ENCODE results near the gene TMEM109. TPM values are rescaled to one million over a fixed set of nuclear protein-coding genes. Genes with fewer than 3 reads are reported as not detected.

The TMEM109 gene
- total and polyA plus RNA-seq, 2 of the 13 experiments (the other 11 are each of a cell fraction or from before 2014, with no cell fraction given), result 7.7 to 18.0 TPM

DNA sequence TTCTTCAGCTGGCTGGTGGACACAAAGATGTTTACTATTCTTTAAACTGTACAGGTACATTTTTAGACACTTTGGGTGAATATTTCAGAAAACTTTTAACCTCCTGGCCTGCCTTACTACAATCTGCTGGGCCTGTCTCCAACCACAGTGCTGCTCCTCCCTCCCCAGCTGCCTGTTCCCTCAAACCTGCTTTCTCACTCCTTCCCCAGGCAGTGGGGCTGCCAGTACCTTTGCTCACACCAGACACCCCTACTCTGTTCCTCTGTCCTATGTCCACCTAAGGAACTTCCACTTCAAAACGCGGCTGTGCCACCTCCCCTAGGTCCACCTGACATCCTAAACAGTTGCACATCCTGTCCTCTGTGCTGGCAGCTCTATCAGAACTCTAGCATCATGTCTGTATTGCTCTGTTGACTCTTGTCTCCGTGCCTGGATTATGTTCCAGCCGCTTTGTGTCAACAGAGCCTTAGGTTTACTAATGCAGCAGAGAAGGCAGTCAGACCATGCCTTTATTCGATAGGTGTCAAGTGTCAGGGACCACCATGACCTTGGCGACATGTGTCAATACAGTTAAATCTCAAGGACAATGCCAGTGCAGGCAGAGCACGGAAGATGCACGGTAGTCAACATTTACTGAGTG is 33.2 kb upstream of the TMEM109 start (continued):
- TF ChIP-seq CHD2 (IDR thresholded peaks at IDR 0.05; ENCODE audit: low read depth, low read length) (no peak), ZBTB8A (CRISPR knock-in tag; IDR thresholded peaks at IDR 0.05; ENCODE audit: borderline replicate concordance, low read depth) (no peak), ONECUT2 (CRISPR knock-in tag; IDR thresholded peaks at IDR 0.05) (peak; percentile 75; the same call in 1 of the 2 replicates), TSC22D2 (CRISPR knock-in tag; IDR thresholded peaks at IDR 0.05; ENCODE audit: borderline replicate concordance) (0 out of 2 replicates have a peak, but pooled peaks have one; percentile 39), HOXA7 (CRISPR knock-in tag; IDR thresholded peaks at IDR 0.05) (no peak), TP53 (CRISPR knock-in tag; conservative IDR thresholded peaks at IDR 0.05) (peak; percentile 89), BRD4 (CRISPR knock-in tag; IDR thresholded peaks at IDR 0.05) (no peak), ZNF75D (CRISPR knock-in tag; IDR thresholded peaks at IDR 0.05; ENCODE audit: borderline replicate concordance) (no peak), ZKSCAN8 (CRISPR knock-in tag; IDR thresholded peaks at IDR 0.05; ENCODE audit: borderline replicate concordance) (peak; percentile 98), IKZF4 (CRISPR knock-in tag; IDR thresholded peaks at IDR 0.05; ENCODE audit: borderline replicate concordance, low read depth, not compliant biosample characterization) (no peak), SRF (IDR thresholded peaks at IDR 0.05; ENCODE audit: low read depth, low read length) (no peak), ZSCAN25 (CRISPR knock-in tag; IDR thresholded peaks at IDR 0.05) (peak; percentile 87), ZNF431 (CRISPR knock-in tag; IDR thresholded peaks at IDR 0.05; ENCODE audit: borderline replicate concordance, low read depth) (no peak; the same call in 1 of the 2 replicates), ZNF772 (CRISPR knock-in tag; IDR thresholded peaks at IDR 0.05) (peak; percentile 96), CCAR2 (optimal IDR thresholded peaks at IDR 0.05; ENCODE audit: low read depth, low read length) (no peak), ZSCAN21 (CRISPR knock-in tag; IDR thresholded peaks at IDR 0.05; ENCODE audit: borderline replicate concordance) (peak; percentile 97), ZSCAN9 (CRISPR knock-in tag; IDR thresholded peaks at IDR 0.05; ENCODE audit: borderline replicate concordance) (peak; percentile 96; the same call in 1 of the 2 replicates), ZNF792 (CRISPR knock-in tag; IDR thresholded peaks at IDR 0.05) (peak; percentile 99), SRSF9 (IDR thresholded peaks at IDR 0.05; ENCODE audit: borderline replicate concordance, insufficient read depth, low read depth, low read length, poor library complexity, severe bottlenecking) (no peak)
- TF ChIP-seq, protein P1, sequence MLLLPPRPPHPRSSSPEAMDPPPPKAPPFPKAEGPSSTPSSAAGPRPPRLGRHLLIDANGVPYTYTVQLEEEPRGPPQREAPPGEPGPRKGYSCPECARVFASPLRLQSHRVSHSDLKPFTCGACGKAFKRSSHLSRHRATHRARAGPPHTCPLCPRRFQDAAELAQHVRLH (CRISPR knock-in tag; IDR thresholded peaks at IDR 0.05; ENCODE audit: borderline replicate concordance, low read depth), result peak; percentile 93; the same call in 1 of the 2 replicates
- TF ChIP-seq, protein P2, sequence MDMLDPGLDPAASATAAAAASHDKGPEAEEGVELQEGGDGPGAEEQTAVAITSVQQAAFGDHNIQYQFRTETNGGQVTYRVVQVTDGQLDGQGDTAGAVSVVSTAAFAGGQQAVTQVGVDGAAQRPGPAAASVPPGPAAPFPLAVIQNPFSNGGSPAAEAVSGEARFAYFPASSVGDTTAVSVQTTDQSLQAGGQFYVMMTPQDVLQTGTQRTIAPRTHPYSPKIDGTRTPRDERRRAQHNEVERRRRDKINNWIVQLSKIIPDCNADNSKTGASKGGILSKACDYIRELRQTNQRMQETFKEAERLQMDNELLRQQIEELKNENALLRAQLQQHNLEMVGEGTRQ (IDR thresholded peaks at IDR 0.05; ENCODE audit: low read depth, low read length), result no peak
- TF ChIP-seq, protein P2 (CRISPR knock-in tag; IDR thresholded peaks at IDR 0.05; ENCODE audit: borderline replicate concordance), result no peak
- TF ChIP-seq, protein P3, sequence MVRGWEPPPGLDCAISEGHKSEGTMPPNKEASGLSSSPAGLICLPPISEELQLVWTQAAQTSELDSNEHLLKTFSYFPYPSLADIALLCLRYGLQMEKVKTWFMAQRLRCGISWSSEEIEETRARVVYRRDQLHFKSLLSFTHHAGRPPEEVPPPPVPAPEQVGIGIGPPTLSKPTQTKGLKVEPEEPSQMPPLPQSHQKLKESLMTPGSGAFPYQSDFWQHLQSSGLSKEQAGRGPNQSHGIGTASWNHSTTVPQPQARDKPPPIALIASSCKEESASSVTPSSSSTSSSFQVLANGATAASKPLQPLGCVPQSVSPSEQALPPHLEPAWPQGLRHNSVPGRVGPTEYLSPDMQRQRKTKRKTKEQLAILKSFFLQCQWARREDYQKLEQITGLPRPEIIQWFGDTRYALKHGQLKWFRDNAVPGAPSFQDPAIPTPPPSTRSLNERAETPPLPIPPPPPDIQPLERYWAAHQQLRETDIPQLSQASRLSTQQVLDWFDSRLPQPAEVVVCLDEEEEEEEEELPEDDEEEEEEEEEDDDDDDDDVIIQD (CRISPR knock-in tag; IDR thresholded peaks at IDR 0.05; ENCODE audit: low read depth), result peak; percentile 84; the same call in 1 of the 2 replicates
- TF ChIP-seq, protein P4, sequence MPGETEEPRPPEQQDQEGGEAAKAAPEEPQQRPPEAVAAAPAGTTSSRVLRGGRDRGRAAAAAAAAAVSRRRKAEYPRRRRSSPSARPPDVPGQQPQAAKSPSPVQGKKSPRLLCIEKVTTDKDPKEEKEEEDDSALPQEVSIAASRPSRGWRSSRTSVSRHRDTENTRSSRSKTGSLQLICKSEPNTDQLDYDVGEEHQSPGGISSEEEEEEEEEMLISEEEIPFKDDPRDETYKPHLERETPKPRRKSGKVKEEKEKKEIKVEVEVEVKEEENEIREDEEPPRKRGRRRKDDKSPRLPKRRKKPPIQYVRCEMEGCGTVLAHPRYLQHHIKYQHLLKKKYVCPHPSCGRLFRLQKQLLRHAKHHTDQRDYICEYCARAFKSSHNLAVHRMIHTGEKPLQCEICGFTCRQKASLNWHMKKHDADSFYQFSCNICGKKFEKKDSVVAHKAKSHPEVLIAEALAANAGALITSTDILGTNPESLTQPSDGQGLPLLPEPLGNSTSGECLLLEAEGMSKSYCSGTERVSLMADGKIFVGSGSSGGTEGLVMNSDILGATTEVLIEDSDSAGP (CRISPR knock-in tag; IDR thresholded peaks at IDR 0.05; ENCODE audit: borderline replicate concordance), result peak; percentile 69
